Activated CD4-positive, alpha-beta T cell treated with anti-CD3 and anti-CD28 coated beads for 36 hours (primary cell): ENCODE data around the gene BTF3L4. TPM values are rescaled to one million over a fixed set of nuclear protein-coding genes. Genes with fewer than 3 reads are reported as not detected.
A peak's percentile ranks its signal among the peaks of the same experiment; 100 is the strongest.

Source experiments
- ATAC-seq: fragments of 200-7000 bp; cut with Tn5 transposase; one replicate; pipeline ENCODE4 v1.10.0; 2021; ENCODE audit warnings: mild to moderate bottlenecking, moderate library complexity
- CTCF ChIA-PET: fragments of 350-600 bp; sonication (Branson Sonifier 250); formaldehyde crosslinking; loops from one replicate; lab custom pipeline; 2021; ENCODE audit warnings: antibody characterized with exemption; lab: Charles Lee
- POLR2A ChIA-PET: fragments of 350-600 bp; sonication (Branson Sonifier 250); formaldehyde crosslinking; loops from one replicate; lab custom pipeline; 2021; ENCODE audit warnings: antibody characterized with exemption, inconsistent platforms; lab: Charles Lee
- DNase-seq: peaks from one replicate; pipeline ENCODE4 v3.0.0-alpha.2; 2020
- H3K27ac Mint-ChIP-seq: one replicate; pipeline ENCODE4 v1.8.0; 2021; ENCODE audit warnings: mixed read lengths
- H3K27me3 Mint-ChIP-seq: one replicate; pipeline ENCODE4 v1.8.0; 2021; ENCODE audit warnings: mixed read lengths
- H3K36me3 Mint-ChIP-seq: one replicate; pipeline ENCODE4 v1.8.0; 2021; ENCODE audit warnings: low read depth, mixed read lengths
- H3K4me1 Mint-ChIP-seq: one replicate; pipeline ENCODE4 v1.8.0; 2021; ENCODE audit warnings: mixed read lengths
- H3K4me3 Mint-ChIP-seq: one replicate; pipeline ENCODE4 v1.8.0; 2021; ENCODE audit warnings: mild to moderate bottlenecking, moderate library complexity, mixed read lengths
- H3K9me3 Mint-ChIP-seq: one replicate; pipeline ENCODE4 v1.8.0; 2021; ENCODE audit warnings: low read depth, mixed read lengths
- intact Hi-C, 2 experiments: fragments of 100-400 bp; cut with DNase I in 1 of 2; cut with micrococcal nuclease in 1 of 2; formaldehyde crosslinking; loops; one replicate each; pipeline versions ENCODE4 v1.14.2 to v1.15.1; 2022 to 2024; cut with DNase I, micrococcal nuclease
- total RNA-seq, 2 experiments: library from RNA; stranded (reverse); gene quantifications; one replicate each; pipeline ENCODE4 v1.2.3, GENCODE V29; 2021

BTF3L4 gene
- total RNA-seq, 2 experiments from 2014 or later, result 33.8 to 37.8 TPM

- no peaks in the 10 kb centered on the region for H3K9me3 Mint-ChIP-seq
- ChIA-PET POLR2A (interaction anchor here (0.6 to 1.8 kb wide), 6 partner anchors 10 to 348 kb away, joined by 3 to 8 read pairs (median 5); partner anchors contain the start of gene CC2D1B), CTCF (interaction anchor here (1.1 kb wide), 1 partner anchor 19 kb away, joined by 3 read pairs; no protein-coding TSS in a partner anchor)
- H3K4me1 Mint-ChIP-seq, result peaks cover 44% of the 10 kb centered on the region
- intact Hi-C loops, result loop anchor here (1.0 to 10.0 kb wide), 9 partner anchors 177 to 1784 kb away; partner anchors contain the start of genes CPT2 (in 1 of the 2), ECHDC2 (in 1 of the 2), NDC1 (in 1 of the 2) and NRDC (in 1 of the 2)
- peaks cover 30% of the 10 kb centered on the region for H3K36me3 Mint-ChIP-seq
- peak within 1 kb of the TSS; percentile 91 for H3K4me3 Mint-ChIP-seq
- ATAC-seq (peak; percentile 59), DNase-seq (peak; percentile 82)
- H3K27me3 Mint-ChIP-seq, result no peaks in the 10 kb centered on the region
- peak within 1 kb of the TSS; percentile 99 for H3K27ac Mint-ChIP-seq
Observed at GRCh38 chr1:52055066-52055865, 829 bp upstream of the BTF3L4 start, which contains the start of gene TXNDC12. Gene TXNDC12 (minus strand): TSS chr1:52055191. CDS start chr1:52055096, 95 bp downstream.

GRCh38 chr1:52055866-52056162 is 281 bp upstream of the BTF3L4 start:
- Mint-ChIP-seq H3K9me3 (no peaks in the 10 kb centered on the region), H3K4me3 (peak overlapping the region; percentile 91), H3K27ac (peak overlapping the region; percentile 99), H3K27me3 (no peaks in the 10 kb centered on the region), H3K4me1 (peaks cover 43% of the 10 kb centered on the region), H3K36me3 (peaks cover 34% of the 10 kb centered on the region)
- CTCF ChIA-PET, result interaction anchor here (0.6 to 1.1 kb wide), 2 partner anchors 20 to 128 kb away, joined by 3 read pairs; no protein-coding TSS in a partner anchor
- DNase-seq (no peak), ATAC-seq (no peak)
- intact Hi-C loops, result loop anchor here (1.0 to 10.0 kb wide), 17 partner anchors 23 to 1783 kb away; partner anchors contain the start of genes KTI12 (in 2 of the 2), ORC1 (in 2 of the 2), PRPF38A (in 2 of the 2) and ZFYVE9 (in 2 of the 2)
- POLR2A ChIA-PET, result interaction anchor here (1.1 to 1.8 kb wide), 4 partner anchors 9 to 327 kb away, joined by 4 to 8 read pairs (median 5); partner anchors contain the start of gene CC2D1B

- H3K4me1 Mint-ChIP-seq, result peaks cover 40% of the 10 kb centered on the region
- DNase-seq (no peak), ATAC-seq (no peak)
- H3K4me3 Mint-ChIP-seq, result peak overlapping the region; percentile 91
- ChIA-PET CTCF (no interaction called here), POLR2A (interaction anchor here (0.6 to 1.6 kb wide), 3 partner anchors 8 to 328 kb away, joined by 4 to 6 read pairs (median 5); no protein-coding TSS in a partner anchor)
- intact Hi-C loops, result loop anchor here (1.0 to 10.0 kb wide), 13 partner anchors 24 to 1269 kb away; partner anchors contain the start of genes KTI12 (in 2 of the 2), ORC1 (in 2 of the 2), PRPF38A (in 2 of the 2) and ZFYVE9 (in 2 of the 2)
- H3K27ac Mint-ChIP-seq, result peak overlapping the region; percentile 96
- no peaks in the 10 kb centered on the region for H3K27me3 Mint-ChIP-seq
- no peaks in the 10 kb centered on the region for H3K9me3 Mint-ChIP-seq
- peaks cover 37% of the 10 kb centered on the region for H3K36me3 Mint-ChIP-seq
Observed at GRCh38 chr1:52056937-52057231, 789 bp downstream of the BTF3L4 start.

- Mint-ChIP-seq H3K27ac (peak overlapping the region; percentile 96), H3K4me1 (peaks cover 39% of the 10 kb centered on the region), H3K9me3 (no peaks in the 10 kb centered on the region), H3K36me3 (peaks cover 34% of the 10 kb centered on the region), H3K27me3 (no peaks in the 10 kb centered on the region), H3K4me3 (peak overlapping the region; percentile 91)
- ATAC-seq, result no peak
- ChIA-PET CTCF (no interaction called here), POLR2A (interaction anchor here (0.6 kb wide), 1 partner anchor 22 kb away, joined by 6 read pairs; no protein-coding TSS in a partner anchor)
- intact Hi-C loops, result loop anchor here (5.0 to 10.0 kb wide), 5 partner anchors 348 to 1140 kb away; partner anchors contain the start of genes CPT2 (in 1 of the 2), ECHDC2 (in 1 of the 2), ORC1 (in 1 of the 2) and PRPF38A (in 1 of the 2)
- no peak for DNase-seq
Observed at GRCh38 chr1:52057255-52057654, 1.2 kb downstream of the BTF3L4 start.

GRCh38 chr1:52057876-52058415 is 1.9 kb downstream of the BTF3L4 start:
- DNase-seq (no peak), ATAC-seq (no peak)
- peaks cover 37% of the 10 kb centered on the region for H3K36me3 Mint-ChIP-seq
- H3K27me3 Mint-ChIP-seq, result no peaks in the 10 kb centered on the region
- peak overlapping the region; percentile 91 for H3K4me3 Mint-ChIP-seq
- peak overlapping the region; percentile 96 for H3K27ac Mint-ChIP-seq
- H3K9me3 Mint-ChIP-seq, result no peaks in the 10 kb centered on the region
- POLR2A ChIA-PET, result interaction anchor here (0.6 to 1.1 kb wide), 2 partner anchors 16 to 36 kb away, joined by 3 to 12 read pairs; no protein-coding TSS in a partner anchor
- CTCF ChIA-PET, result interaction anchor here (1.7 kb wide), 1 partner anchor 12 kb away, joined by 5 read pairs; no protein-coding TSS in a partner anchor
- H3K4me1 Mint-ChIP-seq, result peaks cover 35% of the 10 kb centered on the region
- intact Hi-C loops, result loop anchor here (5.0 to 10.0 kb wide), 5 partner anchors 347 to 1139 kb away; partner anchors contain the start of genes CPT2 (in 1 of the 2), ECHDC2 (in 1 of the 2), ORC1 (in 1 of the 2) and PRPF38A (in 1 of the 2)

- ATAC-seq, result no peak
- no peak for DNase-seq
- no peak overlapping the region for H3K4me3 Mint-ChIP-seq
- intact Hi-C loops, result loop anchor here (5.0 to 10.0 kb wide), 5 partner anchors 345 to 1138 kb away; partner anchors contain the start of genes CPT2 (in 1 of the 2), ECHDC2 (in 1 of the 2), ORC1 (in 1 of the 2) and PRPF38A (in 1 of the 2)
- peaks cover 34% of the 10 kb centered on the region for H3K4me1 Mint-ChIP-seq
- H3K27ac Mint-ChIP-seq, result peak overlapping the region; percentile 37
- no peaks in the 10 kb centered on the region for H3K27me3 Mint-ChIP-seq
- ChIA-PET POLR2A (no interaction called here), CTCF (interaction anchor here (0.9 to 1.7 kb wide), 5 partner anchors 10 to 163 kb away, joined by 3 to 5 read pairs (median 3); no protein-coding TSS in a partner anchor)
- H3K36me3 Mint-ChIP-seq, result peaks cover 44% of the 10 kb centered on the region
- H3K9me3 Mint-ChIP-seq, result no peaks in the 10 kb centered on the region
Observed at GRCh38 chr1:52059321-52059720, 3.2 kb downstream of the BTF3L4 start.

GRCh38 chr1:52059888-52060287 is 3.8 kb downstream of the BTF3L4 start:
- Mint-ChIP-seq H3K27ac (no peak overlapping the region), H3K36me3 (peaks cover 42% of the 10 kb centered on the region), H3K4me3 (no peak overlapping the region), H3K9me3 (no peaks in the 10 kb centered on the region), H3K4me1 (peaks cover 34% of the 10 kb centered on the region), H3K27me3 (no peaks in the 10 kb centered on the region)
- CTCF ChIA-PET, result interaction anchor here (0.9 to 1.6 kb wide), 4 partner anchors 11 to 163 kb away, joined by 3 to 5 read pairs (median 3); no protein-coding TSS in a partner anchor
- intact Hi-C loops, result loop anchor here (5.0 to 10.0 kb wide), 5 partner anchors 345 to 1137 kb away; partner anchors contain the start of genes CPT2 (in 1 of the 2), ECHDC2 (in 1 of the 2), ORC1 (in 1 of the 2) and PRPF38A (in 1 of the 2)
- POLR2A ChIA-PET, result no interaction called here
- DNase-seq, result no peak
- no peak for ATAC-seq

- Mint-ChIP-seq H3K27ac (no peak overlapping the region), H3K4me3 (no peak overlapping the region), H3K4me1 (peaks cover 34% of the 10 kb centered on the region), H3K36me3 (peaks cover 42% of the 10 kb centered on the region), H3K27me3 (no peaks in the 10 kb centered on the region), H3K9me3 (no peaks in the 10 kb centered on the region)
- intact Hi-C loops, result no loop called here
- CTCF ChIA-PET, result interaction anchor here (1.4 kb wide), 1 partner anchor 10 kb away, joined by 3 read pairs; no protein-coding TSS in a partner anchor
- POLR2A ChIA-PET, result no interaction called here
- ATAC-seq, result no peak
- no peak for DNase-seq
Observed at GRCh38 chr1:52060822-52061221, 4.7 kb downstream of the BTF3L4 start.

- Mint-ChIP-seq H3K4me3 (no peak overlapping the region), H3K9me3 (no peaks in the 10 kb centered on the region), H3K27me3 (no peaks in the 10 kb centered on the region), H3K4me1 (peaks cover 29% of the 10 kb centered on the region), H3K36me3 (peaks cover 41% of the 10 kb centered on the region), H3K27ac (no peak overlapping the region)
- intact Hi-C loops, result no loop called here
- no peak for ATAC-seq
- ChIA-PET CTCF (no interaction called here), POLR2A (no interaction called here)
- DNase-seq, result no peak
Observed at GRCh38 chr1:52063192-52063591, 7.1 kb downstream of the BTF3L4 start.

GRCh38 chr1:52070704-52071103 is 14.6 kb downstream of the BTF3L4 start:
- ChIA-PET POLR2A (no interaction called here), CTCF (interaction anchor here (0.7 to 1.0 kb wide), 2 partner anchors 11 to 46 kb away, joined by 3 read pairs; no protein-coding TSS in a partner anchor)
- Mint-ChIP-seq H3K36me3 (peaks cover 27% of the 10 kb centered on the region), H3K9me3 (no peaks in the 10 kb centered on the region), H3K4me3 (no peak overlapping the region), H3K4me1 (peaks cover 16% of the 10 kb centered on the region), H3K27ac (no peak overlapping the region), H3K27me3 (no peaks in the 10 kb centered on the region)
- ATAC-seq, result no peak
- intact Hi-C loops, result no loop called here
- DNase-seq, result no peak
